Esophagus muscularis mucosa (tissue), 3 donors: ENCODE data around the gene TXN.

Experiments
- CTCF ChIP-seq, 3 experiments: fragments of 200-600 bp in 2 of 3; fragments of 450-650 bp in 1 of 3; sonication (generic) in 2 of 3; IDR thresholded peaks; one replicate each; pipeline ENCODE4 v1.5.1; 2017 to 2019; ENCODE audit warnings: antibody characterized with exemption in 3 of 3, mild to moderate bottlenecking in 2 of 3, moderate library complexity in 1 of 3
- POLR2A ChIP-seq: fragments of 450-650 bp; IDR thresholded peaks from one replicate; pipeline ENCODE4 v1.6.1; 2017; ENCODE audit warnings: antibody characterized with exemption, moderate library complexity, mild to moderate bottlenecking, low read depth

GRCh38 chr9:110217656-110218099 lies 38.6 kb downstream of the TXN start:
- TF ChIP-seq CTCF (IDR thresholded peaks at IDR 0.05) (peak; percentile 74 to 79 (median 78)), POLR2A (no peak)
